ENCODE measurements around the gene SPDYE1.
A peak's percentile ranks its signal among the peaks of the same experiment; 100 is the strongest.

SPDYE1 gene

GRCh38 chr7:44052771-44053365 lies 55.2 kb downstream of the SPDYE1 start:
- ChIA-PET POLR2A (no interaction called here), CTCF (no interaction called here)
- Histone ChIP-seq H3K36me3 (ENCODE audit: control insufficient read depth in 2 of 2, insufficient read depth in 1 of 2, low read length in 2 of 2) (peaks cover 23 to 77% of the 10 kb centered on the region in 2 experiments), H3K27ac (ENCODE audit: extremely low read depth, low read depth, low read length) (no peak overlapping the region), H3K4me1 (ENCODE audit: control insufficient read depth, insufficient read depth, low read length) (no peaks in the 10 kb centered on the region), H3K9me3 (ENCODE audit: control insufficient read depth, insufficient read depth, low read depth, low read length) (no peaks in the 10 kb centered on the region), H3K4me3 (ENCODE audit: low read depth, low read length) (no peak overlapping the region)
- no peak for TF ChIP-seq ZNF248 (tag by site-specific recombination; IDR thresholded peaks at IDR 0.05)
- peak; percentile 63 for TF ChIP-seq REST (tag by site-specific recombination; IDR thresholded peaks at IDR 0.05)

DNA sequence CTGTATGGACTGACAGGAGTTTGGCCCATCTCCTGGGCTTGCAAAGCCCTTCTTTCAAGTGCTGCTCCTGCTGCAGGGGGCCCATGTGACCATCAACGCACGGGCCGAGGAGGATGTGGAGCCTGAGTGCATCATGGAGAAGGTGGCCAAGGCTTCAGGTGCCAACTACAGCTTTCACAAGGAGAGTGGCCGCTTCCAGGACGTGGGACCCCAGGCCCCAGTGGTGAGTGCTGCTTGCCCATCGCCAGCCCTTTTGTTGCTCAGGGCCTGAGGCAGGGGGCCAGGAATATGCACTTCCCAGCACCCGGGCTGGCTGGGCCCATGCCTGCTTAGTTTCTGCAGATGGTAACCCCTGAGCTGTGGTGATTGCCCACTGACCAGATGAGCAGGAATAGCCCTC lies 59.0 kb downstream of the SPDYE1 start:
- ChIA-PET CTCF (no interaction called here), POLR2A (no interaction called here)
- no peaks in the 10 kb centered on the region for H3K4me1 ChIP-seq (ENCODE audit: control insufficient read depth, insufficient read depth, low read length)
- H3K9me3 ChIP-seq (ENCODE audit: control insufficient read depth, insufficient read depth, low read depth, low read length): no peaks in the 10 kb centered on the region
- no peak overlapping the region for H3K27ac ChIP-seq (ENCODE audit: extremely low read depth, low read depth, low read length)
- peaks cover 22 to 92% of the 10 kb centered on the region in 2 experiments for H3K36me3 ChIP-seq (ENCODE audit: control insufficient read depth in 2 of 2, insufficient read depth in 1 of 2, low read length in 2 of 2)
- no peak overlapping the region for H3K4me3 ChIP-seq (ENCODE audit: low read depth, low read length)
- TF ChIP-seq, protein P1, sequence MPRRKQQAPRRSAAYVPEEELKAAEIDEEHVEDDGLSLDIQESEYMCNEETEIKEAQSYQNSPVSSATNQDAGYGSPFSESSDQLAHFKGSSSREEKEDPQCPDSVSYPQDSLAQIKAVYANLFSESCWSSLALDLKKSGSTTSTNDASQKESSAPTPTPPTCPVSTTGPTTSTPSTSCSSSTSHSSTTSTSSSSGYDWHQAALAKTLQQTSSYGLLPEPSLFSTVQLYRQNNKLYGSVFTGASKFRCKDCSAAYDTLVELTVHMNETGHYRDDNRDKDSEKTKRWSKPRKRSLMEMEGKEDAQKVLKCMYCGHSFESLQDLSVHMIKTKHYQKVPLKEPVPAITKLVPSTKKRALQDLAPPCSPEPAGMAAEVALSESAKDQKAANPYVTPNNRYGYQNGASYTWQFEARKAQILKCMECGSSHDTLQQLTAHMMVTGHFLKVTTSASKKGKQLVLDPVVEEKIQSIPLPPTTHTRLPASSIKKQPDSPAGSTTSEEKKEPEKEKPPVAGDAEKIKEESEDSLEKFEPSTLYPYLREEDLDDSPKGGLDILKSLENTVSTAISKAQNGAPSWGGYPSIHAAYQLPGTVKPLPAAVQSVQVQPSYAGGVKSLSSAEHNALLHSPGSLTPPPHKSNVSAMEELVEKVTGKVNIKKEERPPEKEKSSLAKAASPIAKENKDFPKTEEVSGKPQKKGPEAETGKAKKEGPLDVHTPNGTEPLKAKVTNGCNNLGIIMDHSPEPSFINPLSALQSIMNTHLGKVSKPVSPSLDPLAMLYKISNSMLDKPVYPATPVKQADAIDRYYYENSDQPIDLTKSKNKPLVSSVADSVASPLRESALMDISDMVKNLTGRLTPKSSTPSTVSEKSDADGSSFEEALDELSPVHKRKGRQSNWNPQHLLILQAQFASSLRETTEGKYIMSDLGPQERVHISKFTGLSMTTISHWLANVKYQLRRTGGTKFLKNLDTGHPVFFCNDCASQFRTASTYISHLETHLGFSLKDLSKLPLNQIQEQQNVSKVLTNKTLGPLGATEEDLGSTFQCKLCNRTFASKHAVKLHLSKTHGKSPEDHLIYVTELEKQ (tag by site-specific recombination; IDR thresholded peaks at IDR 0.05; ENCODE audit: borderline replicate concordance): no peak
- TF ChIP-seq ZNF654 (tag by site-specific recombination; IDR thresholded peaks at IDR 0.05; ENCODE audit: low read depth): no peak
- no peak for TF ChIP-seq ZNF174 (tag by site-specific recombination; IDR thresholded peaks at IDR 0.05)
- no peak for TF ChIP-seq ZNF266 (tag by site-specific recombination; IDR thresholded peaks at IDR 0.05; ENCODE audit: low read depth)
- TF ChIP-seq WT1 (tag by site-specific recombination; IDR thresholded peaks at IDR 0.05): no peak
- TF ChIP-seq MEIS1 (CRISPR knock-in tag; IDR thresholded peaks at IDR 0.05; ENCODE audit: borderline replicate concordance): no peak
- TF ChIP-seq, protein P2, sequence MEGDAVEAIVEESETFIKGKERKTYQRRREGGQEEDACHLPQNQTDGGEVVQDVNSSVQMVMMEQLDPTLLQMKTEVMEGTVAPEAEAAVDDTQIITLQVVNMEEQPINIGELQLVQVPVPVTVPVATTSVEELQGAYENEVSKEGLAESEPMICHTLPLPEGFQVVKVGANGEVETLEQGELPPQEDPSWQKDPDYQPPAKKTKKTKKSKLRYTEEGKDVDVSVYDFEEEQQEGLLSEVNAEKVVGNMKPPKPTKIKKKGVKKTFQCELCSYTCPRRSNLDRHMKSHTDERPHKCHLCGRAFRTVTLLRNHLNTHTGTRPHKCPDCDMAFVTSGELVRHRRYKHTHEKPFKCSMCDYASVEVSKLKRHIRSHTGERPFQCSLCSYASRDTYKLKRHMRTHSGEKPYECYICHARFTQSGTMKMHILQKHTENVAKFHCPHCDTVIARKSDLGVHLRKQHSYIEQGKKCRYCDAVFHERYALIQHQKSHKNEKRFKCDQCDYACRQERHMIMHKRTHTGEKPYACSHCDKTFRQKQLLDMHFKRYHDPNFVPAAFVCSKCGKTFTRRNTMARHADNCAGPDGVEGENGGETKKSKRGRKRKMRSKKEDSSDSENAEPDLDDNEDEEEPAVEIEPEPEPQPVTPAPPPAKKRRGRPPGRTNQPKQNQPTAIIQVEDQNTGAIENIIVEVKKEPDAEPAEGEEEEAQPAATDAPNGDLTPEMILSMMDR (tag by site-specific recombination; IDR thresholded peaks at IDR 0.05): no peak
- TF ChIP-seq, protein P3, sequence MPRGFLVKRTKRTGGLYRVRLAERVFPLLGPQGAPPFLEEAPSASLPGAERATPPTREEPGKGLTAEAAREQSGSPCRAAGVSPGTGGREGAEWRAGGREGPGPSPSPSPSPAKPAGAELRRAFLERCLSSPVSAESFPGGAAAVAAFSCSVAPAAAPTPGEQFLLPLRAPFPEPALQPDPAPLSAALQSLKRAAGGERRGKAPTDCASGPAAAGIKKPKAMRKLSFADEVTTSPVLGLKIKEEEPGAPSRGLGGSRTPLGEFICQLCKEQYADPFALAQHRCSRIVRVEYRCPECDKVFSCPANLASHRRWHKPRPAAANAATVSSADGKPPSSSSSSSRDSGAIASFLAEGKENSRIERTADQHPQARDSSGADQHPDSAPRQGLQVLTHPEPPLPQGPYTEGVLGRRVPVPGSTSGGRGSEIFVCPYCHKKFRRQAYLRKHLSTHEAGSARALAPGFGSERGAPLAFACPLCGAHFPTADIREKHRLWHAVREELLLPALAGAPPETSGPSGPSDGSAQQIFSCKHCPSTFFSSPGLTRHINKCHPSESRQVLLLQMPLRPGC (tag by site-specific recombination; IDR thresholded peaks at IDR 0.05): no peak
- no peak for TF ChIP-seq ATF2 (tag by site-specific recombination; IDR thresholded peaks at IDR 0.05; ENCODE audit: low read depth)
- no peak for TF ChIP-seq ZNF561 (tag by site-specific recombination; IDR thresholded peaks at IDR 0.05; ENCODE audit: borderline replicate concordance)
- TF ChIP-seq ZNF175 (tag by site-specific recombination; IDR thresholded peaks at IDR 0.05): no peak
- TF ChIP-seq TRIM28 (IDR thresholded peaks at IDR 0.05; ENCODE audit: borderline replicate concordance, low read length): no peak
- TF ChIP-seq, protein P4, sequence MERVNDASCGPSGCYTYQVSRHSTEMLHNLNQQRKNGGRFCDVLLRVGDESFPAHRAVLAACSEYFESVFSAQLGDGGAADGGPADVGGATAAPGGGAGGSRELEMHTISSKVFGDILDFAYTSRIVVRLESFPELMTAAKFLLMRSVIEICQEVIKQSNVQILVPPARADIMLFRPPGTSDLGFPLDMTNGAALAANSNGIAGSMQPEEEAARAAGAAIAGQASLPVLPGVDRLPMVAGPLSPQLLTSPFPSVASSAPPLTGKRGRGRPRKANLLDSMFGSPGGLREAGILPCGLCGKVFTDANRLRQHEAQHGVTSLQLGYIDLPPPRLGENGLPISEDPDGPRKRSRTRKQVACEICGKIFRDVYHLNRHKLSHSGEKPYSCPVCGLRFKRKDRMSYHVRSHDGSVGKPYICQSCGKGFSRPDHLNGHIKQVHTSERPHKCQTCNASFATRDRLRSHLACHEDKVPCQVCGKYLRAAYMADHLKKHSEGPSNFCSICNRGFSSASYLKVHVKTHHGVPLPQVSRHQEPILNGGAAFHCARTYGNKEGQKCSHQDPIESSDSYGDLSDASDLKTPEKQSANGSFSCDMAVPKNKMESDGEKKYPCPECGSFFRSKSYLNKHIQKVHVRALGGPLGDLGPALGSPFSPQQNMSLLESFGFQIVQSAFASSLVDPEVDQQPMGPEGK (tag by site-specific recombination; IDR thresholded peaks at IDR 0.05): no peak
- TF ChIP-seq ZNF112 (tag by site-specific recombination; IDR thresholded peaks at IDR 0.05): no peak
- no peak for TF ChIP-seq ZNF146 (tag by site-specific recombination; IDR thresholded peaks at IDR 0.05)
- TF ChIP-seq ZNF76 (tag by site-specific recombination; IDR thresholded peaks at IDR 0.05; ENCODE audit: borderline replicate concordance, low read depth): no peak
- TF ChIP-seq, protein P5, sequence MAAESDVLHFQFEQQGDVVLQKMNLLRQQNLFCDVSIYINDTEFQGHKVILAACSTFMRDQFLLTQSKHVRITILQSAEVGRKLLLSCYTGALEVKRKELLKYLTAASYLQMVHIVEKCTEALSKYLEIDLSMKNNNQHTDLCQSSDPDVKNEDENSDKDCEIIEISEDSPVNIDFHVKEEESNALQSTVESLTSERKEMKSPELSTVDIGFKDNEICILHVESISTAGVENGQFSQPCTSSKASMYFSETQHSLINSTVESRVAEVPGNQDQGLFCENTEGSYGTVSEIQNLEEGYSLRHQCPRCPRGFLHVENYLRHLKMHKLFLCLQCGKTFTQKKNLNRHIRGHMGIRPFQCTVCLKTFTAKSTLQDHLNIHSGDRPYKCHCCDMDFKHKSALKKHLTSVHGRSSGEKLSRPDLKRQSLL (tag by site-specific recombination; IDR thresholded peaks at IDR 0.05): no peak
